GM20431 (cell line): ENCODE measurements around the gene ADO.

Experiments
- in situ Hi-C: fragments of 300-500 bp; cut with MseI, MboI; formaldehyde crosslinking; loops from one replicate; pipeline ENCODE4 v1.15.0; 2020; ENCODE audit warnings: low sequenced_read_pairs; ENCODE audit not compliant: unreplicated experiment

The ADO gene

DNA sequence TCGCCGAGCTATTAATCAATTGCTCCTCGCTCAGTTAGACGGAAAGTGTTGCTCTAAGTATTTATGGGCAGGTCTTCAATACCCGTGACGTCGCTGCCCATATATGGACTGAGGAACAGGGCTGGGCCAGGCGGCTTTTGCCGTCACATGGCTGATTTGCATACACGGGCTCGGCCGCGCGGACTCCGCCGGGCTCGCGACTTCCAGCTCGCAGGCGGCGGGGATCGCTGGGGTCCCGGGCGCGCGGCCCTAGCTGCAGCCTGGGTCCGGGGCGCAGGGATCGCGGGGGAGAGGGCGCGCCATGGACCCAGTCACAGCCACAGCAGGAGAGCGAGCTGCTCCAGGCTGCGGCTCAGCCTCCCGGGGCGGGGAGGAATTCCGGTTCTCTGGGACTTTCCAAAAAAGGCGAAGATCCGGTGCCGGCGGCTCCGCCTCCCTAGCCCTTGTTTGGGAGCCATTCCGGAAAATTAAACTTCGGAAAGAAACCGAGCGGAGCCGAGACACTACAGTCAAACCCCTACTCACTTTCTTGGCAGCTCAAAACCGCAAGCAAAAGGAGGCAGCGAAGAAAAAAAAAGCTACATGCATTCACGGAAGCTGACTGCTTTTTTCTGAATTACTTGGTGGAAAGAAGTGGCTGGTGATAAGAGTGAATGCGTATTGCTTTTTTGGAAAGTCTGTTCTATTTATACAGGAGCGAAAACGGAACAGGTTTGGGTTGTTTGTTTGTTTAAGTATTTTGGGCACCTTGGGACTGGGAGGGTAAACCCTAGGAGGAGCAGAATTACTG is 12.0 kb downstream of the ADO start, which contains the start of gene EGR2:
Gene EGR2 (minus strand): TSS at position 36 of the 790 bp plus-strand sequence. CDS start 337 bp downstream, outside the sequence.
- in situ Hi-C loops = no loop called here

DNA sequence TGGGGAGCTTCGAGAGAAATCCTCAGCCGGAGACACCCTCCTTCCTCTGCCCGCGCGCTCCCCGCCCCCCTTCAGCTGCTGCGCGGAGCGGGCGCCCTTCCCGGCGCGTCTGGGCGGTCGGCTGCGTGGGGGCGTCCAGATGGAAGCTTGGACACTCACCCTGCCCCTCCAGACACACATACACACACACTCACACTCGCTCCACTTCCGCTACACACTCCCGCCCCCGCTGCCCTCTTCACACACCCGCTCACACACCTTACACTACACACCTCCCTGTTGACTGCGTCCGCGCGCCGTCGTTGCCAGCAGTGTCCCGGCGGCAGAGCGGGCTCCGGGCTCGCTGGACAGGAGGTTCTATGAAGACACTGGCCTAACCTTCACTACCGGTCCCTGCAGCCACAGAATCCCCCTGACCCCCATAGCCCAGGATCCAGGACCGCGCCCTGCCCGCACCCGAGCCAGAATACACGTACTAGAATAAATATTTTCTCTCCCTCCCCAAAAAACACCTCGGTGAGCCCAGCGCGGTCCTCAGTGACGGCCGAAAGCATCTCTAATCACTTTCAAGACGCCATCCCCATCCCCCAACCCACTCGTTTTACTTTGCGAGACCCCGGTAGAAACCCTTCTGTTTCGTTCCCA is 12.7 kb downstream of the ADO start:
- in situ Hi-C loops = no loop called here

DNA sequence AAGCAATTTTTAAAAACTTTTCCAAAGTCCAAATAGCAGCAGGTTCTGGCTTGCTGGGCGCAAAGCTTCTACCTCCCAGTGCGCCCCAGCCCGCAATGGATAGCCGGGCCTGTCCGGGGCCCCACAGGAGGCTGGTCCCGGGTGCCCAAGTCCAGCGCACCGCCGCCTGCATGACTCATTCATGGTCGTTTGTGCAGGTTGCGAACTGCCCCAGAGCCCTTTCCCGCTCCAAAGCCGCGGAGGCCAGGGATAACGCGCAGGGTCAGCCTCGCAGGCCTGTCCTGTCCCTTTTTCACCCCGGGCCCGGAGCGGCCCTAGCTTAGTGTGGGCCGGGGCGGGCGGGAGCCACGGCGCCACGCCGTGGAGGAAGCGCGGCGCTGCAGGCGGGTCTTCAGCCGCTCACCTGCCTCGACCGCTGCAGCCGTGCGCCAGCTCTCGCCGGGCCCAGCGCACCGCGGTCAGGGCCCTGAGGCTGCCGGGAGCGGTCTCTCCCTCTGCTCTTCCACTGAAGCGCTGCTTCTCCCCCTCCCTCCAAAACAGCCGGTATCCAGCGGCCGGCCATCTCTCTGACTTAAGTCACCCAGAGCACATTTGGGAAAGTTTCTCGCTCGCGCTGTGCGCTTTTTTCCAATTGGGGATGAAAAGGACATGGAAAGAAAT is 13.4 kb downstream of the ADO start:
- in situ Hi-C loops = no loop called here

DNA sequence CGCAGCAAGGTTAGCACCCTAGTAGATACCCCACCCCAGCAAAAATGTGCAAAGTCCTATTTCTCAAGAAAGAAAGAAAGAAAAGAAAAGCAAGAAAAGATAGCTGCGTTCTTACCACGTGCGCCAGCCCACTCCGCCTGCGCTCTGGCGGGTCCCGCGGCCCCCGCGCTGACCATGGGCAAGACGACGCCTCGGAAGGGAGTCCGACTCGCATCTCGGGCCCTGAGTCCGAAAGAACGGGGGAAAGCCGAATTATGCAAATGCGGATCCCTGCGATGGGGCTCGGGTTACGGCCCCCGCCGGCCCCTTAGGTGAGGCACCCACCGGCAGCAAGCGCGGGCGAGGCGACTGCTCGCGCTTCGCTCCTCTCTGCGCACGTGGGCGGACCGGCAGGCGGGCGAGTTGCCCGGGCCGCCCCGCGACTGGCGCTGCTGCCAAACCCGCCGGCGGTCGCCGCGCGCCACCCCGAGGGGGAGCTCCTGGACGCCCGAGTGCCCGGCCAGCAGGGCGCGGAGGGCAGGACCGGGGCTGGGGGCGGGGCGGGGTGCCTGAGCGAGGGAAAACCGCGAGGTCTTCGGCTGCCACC is 14.0 kb downstream of the ADO start:
- in situ Hi-C loops = no loop called here

DNA sequence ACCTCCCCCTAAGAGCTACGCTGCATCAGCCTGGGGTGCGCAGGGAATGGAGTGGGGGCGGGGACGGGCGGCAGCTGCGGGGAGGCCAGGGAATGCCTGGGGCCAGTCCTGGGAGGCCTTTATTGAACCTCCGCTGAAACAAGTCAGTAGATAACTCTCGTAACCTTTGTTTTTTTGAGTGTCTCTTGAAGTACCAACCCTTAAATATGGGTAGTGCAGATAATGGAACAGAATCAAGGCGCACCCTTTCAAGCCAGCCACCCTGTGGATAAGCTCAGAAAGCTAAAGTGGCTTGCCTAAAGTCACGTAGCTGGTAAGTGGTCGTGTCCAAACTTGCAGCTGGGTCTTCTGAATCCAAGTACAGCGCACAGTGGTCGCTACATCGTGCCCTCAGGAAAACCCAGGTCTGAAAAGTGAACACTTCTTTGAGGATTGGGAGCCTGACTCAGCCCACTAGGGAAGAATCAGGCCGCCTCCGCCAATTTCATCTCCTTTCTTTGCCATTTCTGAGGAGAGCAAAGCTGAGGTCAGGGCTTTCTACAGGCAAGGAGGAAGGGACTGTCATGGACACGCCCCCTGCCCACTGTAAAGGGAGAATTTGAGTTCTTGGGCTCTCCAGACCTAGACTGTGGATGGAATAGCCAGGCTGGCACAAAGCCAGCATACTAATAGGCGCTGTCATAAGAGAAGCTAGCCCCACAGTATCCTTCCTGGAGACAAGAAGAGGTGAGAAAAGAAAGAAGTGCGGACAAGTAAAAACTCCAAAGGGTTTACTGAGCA is 14.8 kb downstream of the ADO start:
- in situ Hi-C loops = no loop called here

DNA sequence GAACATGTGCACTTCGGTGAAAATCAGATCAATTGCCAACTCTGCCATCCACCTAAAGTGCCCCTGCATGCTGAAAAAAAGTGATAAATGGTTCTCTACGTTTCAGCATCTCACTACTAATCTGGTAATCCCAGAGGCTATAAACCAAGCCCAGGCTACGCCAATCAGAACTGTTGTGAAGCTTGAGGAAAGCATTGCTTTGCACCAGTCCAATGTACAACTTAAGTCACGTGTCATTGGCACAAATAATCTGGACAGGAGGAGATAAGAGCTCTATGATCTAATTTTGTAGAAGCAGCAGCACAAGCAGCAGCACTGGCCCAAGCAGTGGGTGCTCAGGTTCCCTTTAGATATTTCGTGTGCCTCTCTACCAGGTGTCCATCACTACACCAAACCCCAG is 16.1 kb downstream of the ADO start:
- in situ Hi-C loops = loop anchor here (10.0 kb wide), 1 partner anchor 206 kb away; no protein-coding TSS in a partner anchor

DNA sequence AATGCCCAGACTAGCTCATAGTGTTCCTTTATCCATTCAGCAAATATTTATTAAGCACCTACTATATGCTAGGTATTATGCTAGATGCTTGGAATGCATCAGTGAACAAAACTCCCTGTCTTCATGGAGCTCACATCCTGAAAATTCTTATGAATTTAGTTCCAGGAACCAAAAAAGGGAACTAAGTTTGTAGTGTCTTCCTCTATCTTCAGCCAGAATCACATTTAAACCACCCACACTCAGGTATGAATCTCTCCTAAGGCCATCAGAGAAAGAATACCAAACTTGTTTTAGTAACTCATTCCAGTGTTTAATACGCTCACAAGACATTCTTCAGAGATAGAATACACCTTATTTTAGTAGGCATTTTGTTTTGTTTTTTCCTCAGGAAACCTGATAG is 21.8 kb downstream of the ADO start:
- in situ Hi-C loops = loop anchor here (10.0 kb wide), 1 partner anchor 211 kb away; no protein-coding TSS in a partner anchor

DNA sequence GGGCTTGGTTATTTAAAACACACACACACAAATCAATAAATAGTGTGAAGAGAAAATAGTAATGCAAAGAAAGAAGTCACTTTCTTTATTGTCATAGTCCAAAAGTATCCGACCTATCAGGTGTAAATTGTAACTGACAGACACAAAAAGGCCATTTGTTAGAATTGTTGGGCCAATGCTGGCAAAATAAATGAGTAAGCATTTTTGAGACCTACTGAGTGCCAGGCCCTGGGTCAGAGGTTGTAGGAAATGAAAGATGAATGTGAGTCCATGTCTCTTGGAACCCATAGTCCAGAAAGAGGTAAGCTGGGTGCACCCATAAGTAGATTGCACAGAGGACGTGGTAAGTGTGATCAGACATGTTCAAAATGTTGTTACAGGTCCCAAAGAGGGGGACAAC is 25.1 kb downstream of the ADO start:
- in situ Hi-C loops = loop anchor here (10.0 kb wide), 1 partner anchor 215 kb away; no protein-coding TSS in a partner anchor

DNA sequence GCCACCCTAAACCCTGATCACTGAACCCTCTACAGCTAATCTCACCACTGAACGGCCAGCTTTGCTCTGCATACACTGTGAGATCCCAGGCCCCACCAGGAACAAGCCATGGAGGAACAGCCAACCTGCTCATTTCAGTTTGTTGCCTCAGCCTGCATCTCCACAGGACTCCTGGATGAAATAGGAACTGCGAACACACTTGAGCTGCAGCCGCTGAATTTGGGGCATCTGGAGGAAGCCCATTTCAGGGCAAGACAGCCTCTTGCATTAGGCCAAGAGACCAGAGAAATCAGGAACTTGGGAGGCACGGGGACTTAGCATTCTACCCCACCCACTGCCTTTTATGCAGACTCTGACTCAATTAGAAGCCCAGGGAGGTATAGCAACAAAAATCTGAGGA is 26.2 kb downstream of the ADO start:
- in situ Hi-C loops = no loop called here

DNA sequence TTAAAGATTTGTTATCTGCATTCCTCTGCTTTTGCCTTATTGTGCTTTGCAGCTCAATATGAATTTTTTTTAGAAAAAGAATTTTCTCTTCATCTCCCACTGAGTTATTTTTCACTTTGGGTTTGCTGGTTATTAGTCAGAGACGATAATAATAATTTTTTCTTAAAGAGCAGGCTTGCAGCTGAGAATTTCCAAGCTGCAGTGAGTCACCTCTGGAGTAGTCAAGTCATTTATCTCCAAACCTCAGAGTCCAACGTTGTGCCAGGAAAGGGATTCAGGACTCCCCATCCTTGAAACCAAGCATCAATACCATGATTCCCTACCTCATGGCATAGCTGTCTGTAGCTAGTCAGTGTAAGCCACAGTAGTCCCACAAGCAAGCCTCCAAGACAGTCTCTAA is 26.8 kb downstream of the ADO start:
- in situ Hi-C loops = no loop called here

DNA sequence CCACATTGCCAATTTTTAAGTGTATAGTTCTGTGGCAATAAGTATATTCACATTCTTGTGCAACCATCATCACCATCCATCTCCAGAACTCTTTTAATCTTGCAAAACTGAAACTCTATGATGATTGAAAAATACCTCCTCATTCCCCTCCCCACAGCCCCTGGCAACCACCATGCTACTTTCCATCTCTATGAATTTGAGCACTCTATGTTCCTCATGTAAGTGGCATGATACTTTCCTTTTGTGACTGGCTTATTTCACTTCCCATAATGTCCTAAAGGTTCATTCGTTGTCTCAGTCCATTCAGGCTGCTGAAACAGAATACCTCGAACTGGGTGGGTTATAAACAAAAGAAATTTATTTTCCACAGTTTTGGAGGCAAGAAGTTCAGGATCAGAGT is 35.1 kb downstream of the ADO start:
- in situ Hi-C loops = no loop called here

DNA sequence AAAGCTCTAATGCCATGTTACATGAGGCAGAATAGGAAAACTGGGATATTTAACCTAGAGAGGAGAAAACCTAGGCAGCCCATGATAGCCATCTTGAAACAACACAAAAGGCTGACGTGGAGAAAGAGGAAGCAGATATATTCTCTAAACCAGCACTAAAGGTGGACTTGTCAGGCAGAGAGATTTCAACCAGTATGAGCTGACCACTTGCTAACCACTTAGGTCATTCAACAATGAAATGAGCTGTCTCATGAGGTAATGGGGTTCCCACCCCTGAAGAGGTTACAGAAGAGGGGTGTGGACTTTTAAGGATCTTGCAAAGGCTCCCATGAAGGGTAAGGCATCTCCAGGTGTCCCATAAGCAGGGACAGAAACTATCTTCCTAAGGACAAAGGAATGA is 38.5 kb downstream of the ADO start:
- in situ Hi-C loops = no loop called here

DNA sequence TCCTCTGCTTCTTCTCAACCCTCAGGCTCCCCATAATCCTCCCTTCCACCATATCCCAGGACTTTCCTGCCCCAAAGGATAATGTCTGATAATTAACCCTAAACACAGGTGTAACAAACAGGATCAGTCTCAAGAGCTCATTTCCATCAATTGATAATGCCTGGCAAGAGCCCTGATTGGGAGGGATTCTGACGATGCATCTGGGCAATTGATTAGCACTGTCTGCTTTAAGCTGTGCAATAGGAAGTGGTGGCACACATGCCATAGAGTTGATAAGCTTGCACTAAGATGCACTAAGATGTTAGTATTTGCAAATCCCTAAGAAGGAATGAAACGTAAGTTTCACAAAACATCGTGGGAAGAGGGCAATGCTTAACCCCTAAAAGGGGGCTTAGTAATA is 39.1 kb downstream of the ADO start:
- in situ Hi-C loops = no loop called here

DNA sequence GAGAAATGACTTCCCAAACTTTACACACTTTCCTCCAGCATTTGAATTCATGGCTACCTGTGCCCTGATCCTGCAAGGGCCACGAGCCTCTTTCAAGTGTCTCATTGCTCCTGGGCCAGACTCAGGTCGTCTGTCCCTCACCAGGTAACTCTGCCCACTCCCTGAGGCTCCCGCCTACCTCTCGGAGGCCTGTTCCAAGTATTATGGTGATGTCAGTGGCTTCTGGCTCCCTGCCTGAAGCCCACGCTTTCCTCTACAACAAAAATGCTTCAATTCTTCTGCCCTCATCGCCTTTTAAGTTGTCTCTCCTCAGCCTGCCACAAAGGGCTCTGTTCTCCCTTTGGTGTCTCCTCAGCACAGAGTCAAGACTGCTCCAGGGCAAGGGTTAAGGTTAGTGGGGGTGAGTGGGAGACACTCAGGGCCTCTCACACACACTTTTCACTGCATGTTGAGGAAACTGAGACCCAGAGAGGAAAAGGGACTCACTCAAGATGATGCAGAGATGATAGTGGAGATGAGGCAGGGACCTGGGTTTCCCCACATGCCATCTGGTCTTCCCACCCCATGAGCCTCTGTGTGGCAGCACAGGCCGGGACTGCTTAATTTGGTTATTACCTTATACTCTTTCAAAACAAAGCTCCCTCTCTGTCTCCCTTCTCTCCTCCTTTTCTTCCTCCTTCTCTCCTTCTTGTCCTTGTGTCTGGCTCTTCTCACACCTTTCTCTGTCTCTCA is 39.9 kb downstream of the ADO start:
- in situ Hi-C loops = no loop called here

DNA sequence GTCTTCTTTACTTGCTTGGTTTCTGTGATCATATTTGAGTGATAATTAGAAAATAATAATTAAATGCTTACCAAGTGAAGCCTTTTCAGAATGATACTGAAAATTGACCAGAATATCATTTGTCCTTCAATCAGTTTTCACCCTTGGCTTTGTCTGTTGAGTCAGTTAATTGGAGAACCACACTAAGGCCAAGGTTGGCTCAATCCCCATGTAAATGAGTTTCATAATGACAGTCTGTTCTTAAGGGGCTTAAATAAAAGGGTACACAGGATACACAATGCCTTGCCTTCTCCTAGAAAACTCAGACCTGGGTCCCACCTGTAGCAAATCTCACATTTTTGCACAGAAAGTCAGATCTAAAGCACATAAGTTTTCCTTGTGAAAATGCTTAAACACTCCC is 42.9 kb downstream of the ADO start:
- in situ Hi-C loops = no loop called here

DNA sequence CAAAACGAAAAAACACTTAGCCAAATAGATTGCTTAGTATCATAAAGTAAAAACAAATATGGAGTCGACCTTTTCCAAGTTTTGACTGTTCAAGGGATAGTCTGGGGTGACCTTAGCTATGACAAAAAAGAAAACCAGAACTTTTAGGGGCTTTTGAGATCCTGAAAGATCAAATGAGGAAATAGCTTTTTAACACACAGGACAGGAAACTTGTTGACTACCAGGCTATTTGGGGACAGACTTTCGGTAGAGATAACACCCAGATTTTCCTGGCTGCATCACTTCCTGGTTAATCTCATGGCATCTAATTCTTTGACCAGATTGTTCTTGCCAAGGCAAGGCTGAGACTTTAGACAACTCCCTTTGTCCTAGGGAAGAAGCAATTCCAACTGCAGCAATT is 46.1 kb downstream of the ADO start:
- in situ Hi-C loops = no loop called here

DNA sequence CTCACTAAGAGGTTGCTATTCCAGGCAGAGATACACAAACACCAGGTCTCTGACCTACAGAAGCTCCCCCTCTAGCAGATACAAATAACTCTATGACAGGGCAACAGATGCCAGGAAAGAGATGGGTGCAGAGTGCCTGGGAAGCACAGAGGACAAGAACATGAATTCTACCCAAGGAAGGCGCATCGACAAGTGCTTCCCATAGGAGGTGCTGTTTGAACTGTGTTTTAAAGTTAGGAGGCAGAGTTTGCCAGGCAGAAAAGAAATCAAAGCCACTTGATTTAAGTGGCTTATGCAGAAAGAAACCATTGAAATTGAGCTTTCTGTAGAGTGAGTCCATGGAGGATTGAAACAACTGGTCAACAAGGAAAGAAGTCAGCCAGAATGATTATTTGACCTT is 46.9 kb downstream of the ADO start:
- in situ Hi-C loops = no loop called here

DNA sequence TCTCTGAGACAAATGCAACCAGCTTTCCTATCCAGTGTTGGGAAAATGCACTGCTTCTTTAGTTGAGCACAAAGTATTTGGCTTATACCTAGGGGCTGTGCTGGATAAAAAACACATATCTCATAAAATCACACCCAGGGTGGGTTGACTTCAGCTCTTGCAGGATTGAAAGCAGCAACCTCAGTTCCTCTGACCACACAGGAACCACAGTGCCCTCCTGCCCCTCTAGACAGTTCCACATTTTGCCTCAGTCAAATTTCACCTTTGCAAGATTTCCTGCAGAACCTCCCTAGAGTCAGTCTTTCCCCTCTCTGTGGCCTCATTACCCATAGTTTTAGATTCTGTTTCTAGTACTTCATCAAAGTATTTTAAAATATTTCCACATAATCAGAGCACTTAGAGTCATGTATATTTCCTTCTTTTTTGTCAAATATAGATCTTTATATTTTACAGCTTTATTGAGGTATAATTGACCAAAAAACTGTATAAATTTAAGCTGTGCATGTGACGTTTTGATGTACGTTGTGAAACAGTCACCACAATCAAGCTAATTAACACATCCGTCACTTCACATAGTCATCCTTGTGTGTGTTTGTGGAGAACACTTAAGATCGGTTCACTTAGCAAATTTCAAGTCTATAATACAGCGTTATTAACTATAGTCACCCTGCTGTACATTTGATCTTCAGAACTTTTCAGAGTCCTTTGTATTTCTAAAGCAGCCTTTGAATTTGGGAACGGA is 48.6 kb downstream of the ADO start:
- in situ Hi-C loops = no loop called here

DNA sequence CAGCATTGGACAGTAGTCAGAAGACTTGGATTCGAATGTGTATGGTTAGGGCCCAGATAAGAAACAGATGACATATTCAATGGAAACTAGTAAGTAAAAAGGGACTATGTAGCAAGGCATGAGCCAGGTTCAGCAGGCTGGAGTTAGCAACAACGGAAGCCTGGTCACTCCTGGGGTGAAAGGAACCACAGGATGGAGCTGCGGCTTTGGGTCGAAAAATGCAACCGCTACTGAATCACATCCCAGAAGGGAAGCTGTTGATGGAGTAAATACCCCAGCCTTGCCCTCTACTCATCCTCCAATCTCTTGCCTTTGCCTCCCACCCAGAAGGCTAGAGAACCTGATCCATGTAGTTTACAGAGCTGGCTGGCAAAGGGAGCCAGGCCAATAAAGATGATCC is 49.2 kb downstream of the ADO start:
- in situ Hi-C loops = no loop called here
